ENCODE results near the gene CFAP126. TPM values are rescaled to one million over a fixed set of nuclear protein-coding genes. Genes with fewer than 3 reads are reported as not detected.
"Not testable (repeated sequence)": the region's sequence is repeated elsewhere in the genome, so short reads cannot be mapped to it uniquely, and the experiment has no call there.

Gene CFAP126
- not detected for total RNA-seq
- not detected for polyA plus RNA-seq

DNA sequence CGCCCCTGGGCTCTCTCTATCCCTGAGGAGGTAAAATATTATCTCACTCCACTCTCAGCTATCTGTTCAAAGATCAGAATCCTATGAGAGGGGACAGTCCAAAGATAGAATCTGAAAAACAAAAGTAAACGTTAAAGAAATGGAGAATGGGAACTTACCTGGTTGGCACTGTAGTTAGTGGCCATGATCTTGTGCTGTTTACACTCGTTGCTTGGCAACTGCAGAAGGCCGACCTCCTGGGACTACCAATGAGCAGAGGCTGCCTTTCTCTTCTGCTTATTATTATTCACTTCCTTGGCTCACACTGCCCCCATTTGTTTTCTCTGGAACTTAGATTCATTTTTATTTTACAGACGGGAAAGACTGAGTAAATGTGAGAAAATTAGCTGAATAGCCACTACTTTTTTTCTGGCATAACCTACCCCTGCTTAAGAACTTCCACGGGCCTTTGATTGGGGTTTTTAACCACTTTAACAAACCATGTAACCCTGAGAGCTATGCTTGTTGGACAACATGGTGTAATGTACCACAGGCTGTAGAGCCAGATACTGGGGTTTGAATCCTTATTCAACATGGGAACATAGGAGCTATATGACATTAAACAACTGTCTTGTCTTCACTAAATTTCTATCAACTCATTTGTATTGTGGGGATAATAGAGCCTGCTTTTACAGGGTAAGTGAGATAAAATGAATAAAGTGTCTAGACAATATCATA is at the start of gene CFAP126:
CFAP126 (minus strand) TSS at position 193 of the 717 bp plus-strand sequence; CDS start at position 185, 8 bp downstream.
- Mint-ChIP-seq H3K9me3 (no peaks in the 10 kb centered on the region), H3K4me1 (peaks cover 6 to 15% (median 7%) of the 10 kb centered on the region in 4 donors), H3K27me3 (no peaks in the 10 kb centered on the region), H3K36me3 (peaks cover 26% of the 10 kb centered on the region), H3K27ac (peak within 1 kb of the TSS; percentile 66 to 85 (median 75)), H3K4me3 (no peak within 1 kb of the TSS)
- peaks cover 16% of the 10 kb centered on the region for H3K36me3 ChIP-seq (ENCODE audit: control insufficient read depth, insufficient read depth, low read length)
- H3K27me3 ChIP-seq (ENCODE audit: control insufficient read depth, insufficient read depth, low read length): no peaks in the 10 kb centered on the region
- DNase-seq (peak; percentile 37 to 66 (median 64)), ATAC-seq (ENCODE audit: low read depth in 2 of 2) (peak; percentile 96 to 99)
- H3K27ac ChIP-seq (ENCODE audit: insufficient read depth, low read length, poor library complexity, severe bottlenecking): peak within 1 kb of the TSS; percentile 64
- no peak within 1 kb of the TSS for H3K4me3 ChIP-seq (ENCODE audit: low read depth, low read length)
- no peaks in the 10 kb centered on the region for H3K4me1 ChIP-seq (ENCODE audit: control insufficient read depth, insufficient read depth, low read length, poor library complexity, severe bottlenecking)
- no peaks in the 10 kb centered on the region for H3K9me3 ChIP-seq (ENCODE audit: control insufficient read depth in 2 of 2, low read length in 2 of 2)

GRCh38 chr1:161413050-161413449 is 45.4 kb upstream of the CFAP126 start:
- H3K27ac Mint-ChIP-seq; H3K27me3 Mint-ChIP-seq; H3K27me3 ChIP-seq (ENCODE audit: control insufficient read depth, insufficient read depth, low read length); H3K9me3 ChIP-seq (ENCODE audit: control insufficient read depth in 2 of 2, low read length in 2 of 2); ATAC-seq (ENCODE audit: low read depth in 2 of 2); H3K9me3 Mint-ChIP-seq; H3K27ac ChIP-seq (ENCODE audit: insufficient read depth, low read length, poor library complexity, severe bottlenecking); H3K36me3 ChIP-seq (ENCODE audit: control insufficient read depth, insufficient read depth, low read length); DNase-seq; H3K4me3 Mint-ChIP-seq; H3K36me3 Mint-ChIP-seq; H3K4me3 ChIP-seq (ENCODE audit: low read depth, low read length): not testable (repeated sequence)
- peaks cover 12 to 24% (median 15%) of the 10 kb centered on the region in 4 donors for H3K4me1 Mint-ChIP-seq
- peaks cover 11% of the 10 kb centered on the region for H3K4me1 ChIP-seq (ENCODE audit: control insufficient read depth, insufficient read depth, low read length, poor library complexity, severe bottlenecking)

DNA sequence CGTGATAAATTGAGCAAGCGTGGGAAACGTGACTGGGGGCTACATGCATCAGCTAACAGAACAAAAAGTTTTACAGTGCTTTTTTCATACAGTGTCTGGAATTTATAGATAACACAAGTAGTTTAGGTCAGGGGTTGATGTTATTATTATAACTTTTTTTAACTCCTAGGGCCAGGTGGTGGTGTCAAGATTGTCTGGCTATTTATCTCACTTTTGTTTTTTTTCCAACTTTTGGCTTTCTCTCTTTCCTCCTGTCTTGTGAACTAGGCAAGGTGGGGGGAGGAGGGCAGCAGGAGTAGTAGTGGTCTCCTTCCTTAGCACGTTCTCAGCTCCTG is 42.9 kb upstream of the CFAP126 start:
- H3K4me1 ChIP-seq (ENCODE audit: control insufficient read depth, insufficient read depth, low read length, poor library complexity, severe bottlenecking): peaks cover 11% of the 10 kb centered on the region
- Mint-ChIP-seq H3K4me1 (peaks cover 12 to 26% (median 22%) of the 10 kb centered on the region in 4 donors), H3K4me3 (peak overlapping the region in 2 of 4 donors; percentile 30 to 63), H3K27ac (peak overlapping the region in 1 of 3 donors; percentile 76)
- H3K27ac ChIP-seq (ENCODE audit: insufficient read depth, low read length, poor library complexity, severe bottlenecking): peak overlapping the region; percentile 80
- H3K4me3 ChIP-seq (ENCODE audit: low read depth, low read length): peak overlapping the region; percentile 63
- not testable (repeated sequence) for DNase-seq; H3K36me3 ChIP-seq (ENCODE audit: control insufficient read depth, insufficient read depth, low read length); H3K27me3 Mint-ChIP-seq; ATAC-seq (ENCODE audit: low read depth in 2 of 2); H3K9me3 Mint-ChIP-seq; H3K9me3 ChIP-seq (ENCODE audit: control insufficient read depth in 2 of 2, low read length in 2 of 2); H3K36me3 Mint-ChIP-seq; H3K27me3 ChIP-seq (ENCODE audit: control insufficient read depth, insufficient read depth, low read length)

DNA sequence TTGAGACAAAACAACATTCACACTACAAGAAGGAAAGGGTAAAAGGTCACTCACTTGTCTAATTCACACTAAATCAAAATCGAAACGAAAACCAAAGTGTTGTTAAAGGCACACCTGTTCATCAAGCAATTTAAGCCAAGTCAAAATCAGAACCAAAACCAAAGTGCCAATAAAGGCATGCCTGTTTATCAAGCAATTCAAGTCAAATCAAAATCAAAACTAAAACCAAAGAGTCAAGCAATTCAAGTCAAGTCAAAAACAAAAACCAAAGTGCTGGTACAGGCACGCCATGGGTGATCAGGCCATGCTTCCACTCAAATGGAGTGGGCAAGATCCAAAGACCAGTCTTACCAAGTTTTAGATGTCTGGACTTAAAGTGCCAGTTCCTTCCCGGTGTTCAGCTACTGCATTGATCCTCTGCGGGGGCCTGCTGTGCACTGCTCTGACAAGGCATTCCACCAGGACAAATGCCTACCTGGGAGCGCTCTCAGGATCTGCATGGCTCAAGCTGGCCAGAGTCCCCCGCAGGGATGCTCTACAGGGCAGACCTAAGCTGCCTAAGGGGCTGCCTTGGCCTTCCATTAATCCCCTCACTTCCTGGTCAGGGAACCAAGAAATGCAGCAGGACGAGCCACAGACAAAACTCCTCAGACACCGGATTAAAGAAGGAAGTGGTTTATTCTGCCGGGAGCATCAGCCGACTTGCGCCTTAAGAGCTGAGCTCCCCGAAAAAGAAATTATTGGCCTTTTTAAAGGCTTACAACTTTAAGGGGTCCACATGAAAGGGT is 42.4 kb upstream of the CFAP126 start:
- H3K4me3 ChIP-seq (ENCODE audit: low read depth, low read length): peak overlapping the region; percentile 63
- Mint-ChIP-seq H3K4me3 (peak overlapping the region; percentile 1 to 73 (median 46)), H3K4me1 (peaks cover 14 to 26% (median 22%) of the 10 kb centered on the region in 4 donors), H3K27ac (peak overlapping the region; percentile 72 to 83 (median 76))
- not testable (repeated sequence) for H3K36me3 Mint-ChIP-seq; H3K36me3 ChIP-seq (ENCODE audit: control insufficient read depth, insufficient read depth, low read length); H3K9me3 ChIP-seq (ENCODE audit: control insufficient read depth in 2 of 2, low read length in 2 of 2); H3K27me3 ChIP-seq (ENCODE audit: control insufficient read depth, insufficient read depth, low read length); H3K9me3 Mint-ChIP-seq; H3K27me3 Mint-ChIP-seq
- H3K4me1 ChIP-seq (ENCODE audit: control insufficient read depth, insufficient read depth, low read length, poor library complexity, severe bottlenecking): peaks cover 11% of the 10 kb centered on the region
- H3K27ac ChIP-seq (ENCODE audit: insufficient read depth, low read length, poor library complexity, severe bottlenecking): peak overlapping the region; percentile 80
- peak in 2 of 3 donors; percentile 58 to 78 for DNase-seq
- peak; percentile 57 to 64 for ATAC-seq (ENCODE audit: low read depth in 2 of 2)

GRCh38 chr1:161408429-161409052 is 40.9 kb upstream of the CFAP126 start:
- Mint-ChIP-seq H3K4me3 (peak overlapping the region in 1 of 4 donors; percentile 77), H3K4me1 (peaks cover 14 to 37% (median 26%) of the 10 kb centered on the region in 4 donors), H3K27ac (no peak overlapping the region), H3K9me3 (peaks cover 0 to 2% (median 1%) of the 10 kb centered on the region in 7 donors), H3K27me3 (peaks cover 10% of the 10 kb centered on the region), H3K36me3 (peaks cover 8% of the 10 kb centered on the region)
- H3K4me3 ChIP-seq (ENCODE audit: low read depth, low read length): no peak overlapping the region
- no peak for DNase-seq
- H3K27ac ChIP-seq (ENCODE audit: insufficient read depth, low read length, poor library complexity, severe bottlenecking): no peak overlapping the region
- no peak for ATAC-seq (ENCODE audit: low read depth in 2 of 2)
- no peaks in the 10 kb centered on the region for H3K27me3 ChIP-seq (ENCODE audit: control insufficient read depth, insufficient read depth, low read length)
- no peaks in the 10 kb centered on the region for H3K36me3 ChIP-seq (ENCODE audit: control insufficient read depth, insufficient read depth, low read length)
- peaks cover 11% of the 10 kb centered on the region for H3K4me1 ChIP-seq (ENCODE audit: control insufficient read depth, insufficient read depth, low read length, poor library complexity, severe bottlenecking)
- no peaks in the 10 kb centered on the region for H3K9me3 ChIP-seq (ENCODE audit: control insufficient read depth in 2 of 2, low read length in 2 of 2)

- H3K9me3 Mint-ChIP-seq: peaks cover 0 to 4% (median 0%) of the 10 kb centered on the region in 7 donors
- peaks cover 14 to 42% (median 31%) of the 10 kb centered on the region in 4 donors for H3K4me1 Mint-ChIP-seq
Measured at GRCh38 chr1:161407451-161407985, 39.8 kb upstream of the CFAP126 start.

DNA sequence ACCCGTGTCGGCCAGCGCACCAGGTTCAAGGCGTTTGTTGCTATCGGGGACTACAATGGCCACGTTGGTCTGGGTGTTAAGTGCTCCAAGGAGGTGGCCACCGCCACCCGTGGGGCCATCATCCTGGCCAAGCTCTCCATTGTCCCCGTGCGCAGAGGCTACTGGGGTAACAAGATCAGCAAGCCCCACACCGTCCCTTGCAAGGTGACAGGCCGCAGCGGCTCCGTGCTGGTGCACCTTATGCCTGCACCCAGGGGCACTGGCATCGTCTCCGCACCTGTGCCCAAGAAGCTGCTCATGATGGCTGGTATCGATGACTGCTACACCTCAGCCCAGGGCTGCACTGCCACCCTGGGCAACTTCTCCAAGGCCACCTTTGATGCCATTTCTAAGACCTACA is 38.9 kb upstream of the CFAP126 start:
- peaks cover 14% of the 10 kb centered on the region for H3K27me3 Mint-ChIP-seq
- not testable (repeated sequence) for H3K27ac Mint-ChIP-seq

More at GRCh38 chr1:161407451-161407985, 39.8 kb upstream of the CFAP126 start:
- H3K36me3 ChIP-seq (ENCODE audit: control insufficient read depth, insufficient read depth, low read length): no peaks in the 10 kb centered on the region
- no peak overlapping the region for H3K27ac Mint-ChIP-seq
- H3K27me3 Mint-ChIP-seq: peaks cover 14% of the 10 kb centered on the region
- peaks cover 11% of the 10 kb centered on the region for H3K4me1 ChIP-seq (ENCODE audit: control insufficient read depth, insufficient read depth, low read length, poor library complexity, severe bottlenecking)
- H3K36me3 Mint-ChIP-seq: peaks cover 8% of the 10 kb centered on the region
- H3K27ac ChIP-seq (ENCODE audit: insufficient read depth, low read length, poor library complexity, severe bottlenecking): no peak overlapping the region
- no peak for DNase-seq
- H3K4me3 Mint-ChIP-seq: peak overlapping the region in 1 of 4 donors; percentile 77
- ATAC-seq (ENCODE audit: low read depth in 2 of 2): no peak
- H3K9me3 ChIP-seq (ENCODE audit: control insufficient read depth in 2 of 2, low read length in 2 of 2): no peaks in the 10 kb centered on the region
- H3K27me3 ChIP-seq (ENCODE audit: control insufficient read depth, insufficient read depth, low read length): no peaks in the 10 kb centered on the region
- no peak overlapping the region for H3K4me3 ChIP-seq (ENCODE audit: low read depth, low read length)

More for the DNA sequence above, 38.9 kb upstream of the CFAP126 start:
- H3K4me1 ChIP-seq (ENCODE audit: control insufficient read depth, insufficient read depth, low read length, poor library complexity, severe bottlenecking): peaks cover 11% of the 10 kb centered on the region
- not testable (repeated sequence) for H3K9me3 Mint-ChIP-seq; H3K36me3 Mint-ChIP-seq; H3K27ac ChIP-seq (ENCODE audit: insufficient read depth, low read length, poor library complexity, severe bottlenecking); DNase-seq; H3K27me3 ChIP-seq (ENCODE audit: control insufficient read depth, insufficient read depth, low read length); ATAC-seq (ENCODE audit: low read depth in 2 of 2); H3K4me3 ChIP-seq (ENCODE audit: low read depth, low read length); H3K36me3 ChIP-seq (ENCODE audit: control insufficient read depth, insufficient read depth, low read length); H3K9me3 ChIP-seq (ENCODE audit: control insufficient read depth in 2 of 2, low read length in 2 of 2)
- H3K4me3 Mint-ChIP-seq: peak overlapping the region in 1 of 4 donors; percentile 32
- H3K4me1 Mint-ChIP-seq: peaks cover 18 to 47% (median 31%) of the 10 kb centered on the region in 4 donors

Measured in CD4-positive, CD25-positive, alpha-beta regulatory T cell (primary cell).